ENCODE data around the gene SP100.

SP100 gene

GRCh38 chr2:230447036-230447435 is 31.0 kb downstream of the SP100 start:
- no peak overlapping the region for H3K4me3 ChIP-seq (ENCODE audit: low read length)
- TF ChIP-seq, protein P1, sequence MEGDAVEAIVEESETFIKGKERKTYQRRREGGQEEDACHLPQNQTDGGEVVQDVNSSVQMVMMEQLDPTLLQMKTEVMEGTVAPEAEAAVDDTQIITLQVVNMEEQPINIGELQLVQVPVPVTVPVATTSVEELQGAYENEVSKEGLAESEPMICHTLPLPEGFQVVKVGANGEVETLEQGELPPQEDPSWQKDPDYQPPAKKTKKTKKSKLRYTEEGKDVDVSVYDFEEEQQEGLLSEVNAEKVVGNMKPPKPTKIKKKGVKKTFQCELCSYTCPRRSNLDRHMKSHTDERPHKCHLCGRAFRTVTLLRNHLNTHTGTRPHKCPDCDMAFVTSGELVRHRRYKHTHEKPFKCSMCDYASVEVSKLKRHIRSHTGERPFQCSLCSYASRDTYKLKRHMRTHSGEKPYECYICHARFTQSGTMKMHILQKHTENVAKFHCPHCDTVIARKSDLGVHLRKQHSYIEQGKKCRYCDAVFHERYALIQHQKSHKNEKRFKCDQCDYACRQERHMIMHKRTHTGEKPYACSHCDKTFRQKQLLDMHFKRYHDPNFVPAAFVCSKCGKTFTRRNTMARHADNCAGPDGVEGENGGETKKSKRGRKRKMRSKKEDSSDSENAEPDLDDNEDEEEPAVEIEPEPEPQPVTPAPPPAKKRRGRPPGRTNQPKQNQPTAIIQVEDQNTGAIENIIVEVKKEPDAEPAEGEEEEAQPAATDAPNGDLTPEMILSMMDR (conservative IDR thresholded peaks at IDR 0.05; ENCODE audit: low read depth, low read length): no peak
- no peak for DNase-seq (ENCODE audit: low read depth)

- no peak overlapping the region for H3K4me3 ChIP-seq (ENCODE audit: low read length)
- no peak for DNase-seq (ENCODE audit: low read depth)
- TF ChIP-seq, protein P1 (conservative IDR thresholded peaks at IDR 0.05; ENCODE audit: low read depth, low read length): no peak
Measured at GRCh38 chr2:230447455-230448451, 31.8 kb downstream of the SP100 start.

GRCh38 chr2:230449901-230450467 is 34.0 kb downstream of the SP100 start:
- DNase-seq (ENCODE audit: low read depth): no peak
- no peak overlapping the region for H3K4me3 ChIP-seq (ENCODE audit: low read length)
- TF ChIP-seq, protein P1 (conservative IDR thresholded peaks at IDR 0.05; ENCODE audit: low read depth, low read length): no peak

DNA sequence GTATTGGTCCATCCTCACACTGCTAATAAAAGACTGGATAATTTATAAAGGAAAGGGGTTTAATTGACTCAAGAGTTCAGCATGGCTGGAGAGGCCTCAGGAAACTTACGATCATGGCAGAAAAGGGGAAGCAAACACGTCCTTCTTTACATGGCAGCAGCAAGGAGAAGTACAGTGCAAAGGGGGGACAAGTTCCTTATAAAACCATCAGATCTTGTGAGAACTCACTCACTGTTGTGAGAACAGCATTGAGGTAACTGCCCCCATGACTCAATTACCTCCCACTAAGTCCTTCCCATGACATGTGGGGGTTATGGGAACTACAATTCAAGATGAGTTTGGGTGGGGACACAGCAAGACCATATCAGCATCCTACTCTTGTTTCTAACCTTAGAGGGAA is 37.0 kb downstream of the SP100 start:
- TF ChIP-seq, protein P1 (conservative IDR thresholded peaks at IDR 0.05; ENCODE audit: low read depth, low read length): no peak
- no peak overlapping the region for H3K4me3 ChIP-seq (ENCODE audit: low read length)
- no peak for DNase-seq (ENCODE audit: low read depth)

DNA sequence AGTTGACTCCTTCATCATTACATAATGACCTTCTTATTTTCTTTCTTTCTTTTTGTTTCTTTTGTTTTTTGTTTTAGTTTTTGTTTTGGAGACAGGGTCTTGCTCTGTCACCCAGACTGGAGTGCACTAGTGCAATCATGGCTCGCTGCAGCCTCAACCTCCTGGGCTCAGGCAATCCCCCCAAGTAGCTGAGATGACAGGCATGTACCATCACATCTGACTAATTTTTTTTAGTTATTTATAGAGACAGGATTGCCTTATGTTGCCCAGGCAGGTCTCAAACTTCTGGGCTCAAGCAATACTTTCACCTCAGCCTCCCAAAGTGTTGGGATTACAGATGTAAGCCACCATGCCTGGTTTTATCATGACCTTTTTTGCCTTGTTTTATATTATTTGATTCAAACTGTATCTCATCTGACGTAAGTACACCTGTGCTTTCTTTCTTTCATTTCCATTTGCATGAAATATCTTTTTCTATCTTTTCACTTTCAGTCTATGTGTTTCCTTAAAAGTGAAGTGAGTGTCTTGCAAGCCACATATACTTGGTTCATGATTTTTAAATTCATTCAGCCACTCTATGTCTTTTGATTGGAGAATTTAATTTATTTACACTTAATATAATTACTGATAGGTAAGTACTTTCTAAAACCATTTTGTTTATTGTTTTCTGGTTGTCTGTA is 39.1 kb downstream of the SP100 start:
- DNase-seq (ENCODE audit: low read depth): no peak
- TF ChIP-seq, protein P1 (conservative IDR thresholded peaks at IDR 0.05; ENCODE audit: low read depth, low read length): no peak
- no peak overlapping the region for H3K4me3 ChIP-seq (ENCODE audit: low read length)

- no peak for DNase-seq (ENCODE audit: low read depth)
- no peak overlapping the region for H3K4me3 ChIP-seq (ENCODE audit: low read length)
- TF ChIP-seq, protein P1 (conservative IDR thresholded peaks at IDR 0.05; ENCODE audit: low read depth, low read length): no peak
Measured at GRCh38 chr2:230457073-230457768, 41.2 kb downstream of the SP100 start.
